ENCODE data around the gene SH2B3.
"Not testable (repeated sequence)": the region's sequence is repeated elsewhere in the genome, so short reads cannot be mapped to it uniquely, and the experiment has no call there.

Gene SH2B3

GRCh38 chr12:111405859-111406473 is at the start of gene SH2B3:
Gene SH2B3, plus strand, starts transcription at chr12:111405923. Its CDS starts 12,223 bp downstream, at chr12:111418146.
- no peak for DNase-seq

- peak; percentile 23 for DNase-seq
Measured at GRCh38 chr12:111359231-111359913, 46.4 kb upstream of the SH2B3 start.

- no peak for DNase-seq
Measured at GRCh38 chr12:111359914-111360276, 45.8 kb upstream of the SH2B3 start.

- DNase-seq: peak; percentile 31
Measured at GRCh38 chr12:111360325-111360930, 45.3 kb upstream of the SH2B3 start.

GRCh38 chr12:111361073-111361716 is 44.5 kb upstream of the SH2B3 start:
- DNase-seq: no peak

- peak; percentile 29 for DNase-seq
Measured at GRCh38 chr12:111361717-111362576, 43.8 kb upstream of the SH2B3 start.

GRCh38 chr12:111362687-111363475 is 42.8 kb upstream of the SH2B3 start:
- no peak for DNase-seq

GRCh38 chr12:111363578-111363977 is 42.1 kb upstream of the SH2B3 start:
- no peak for DNase-seq

GRCh38 chr12:111366075-111366474 is 39.6 kb upstream of the SH2B3 start:
- no peak for DNase-seq

GRCh38 chr12:111366583-111366982 is 39.1 kb upstream of the SH2B3 start:
- DNase-seq: no peak

- no peak for DNase-seq
Measured at GRCh38 chr12:111367661-111368221, 38.0 kb upstream of the SH2B3 start.

GRCh38 chr12:111368291-111368787 is 37.4 kb upstream of the SH2B3 start:
- DNase-seq: no peak

GRCh38 chr12:111368788-111369495 is 36.8 kb upstream of the SH2B3 start, which contains the start of gene PHETA1:
Gene PHETA1, minus strand, starts transcription at chr12:111369095. Its CDS starts 5,668 bp downstream, at chr12:111363427.
- peak; percentile 88 for DNase-seq

- DNase-seq: no peak
Measured at GRCh38 chr12:111369496-111370220, 36.1 kb upstream of the SH2B3 start.

GRCh38 chr12:111373231-111373630 is 32.5 kb upstream of the SH2B3 start:
- DNase-seq: not testable (repeated sequence)

GRCh38 chr12:111377440-111377839 is 28.3 kb upstream of the SH2B3 start:
- no peak for DNase-seq

- DNase-seq: no peak
Measured at GRCh38 chr12:111379942-111380554, 25.7 kb upstream of the SH2B3 start.

- DNase-seq: no peak
Measured at GRCh38 chr12:111384596-111384995, 21.1 kb upstream of the SH2B3 start.

- DNase-seq: no peak
Measured at GRCh38 chr12:111386885-111387284, 18.8 kb upstream of the SH2B3 start.

Measured in RPMI8226 (cell line).